GM10266 (cell line): ENCODE data around the gene MCTP2.

ENCODE experiments used
- DNase-seq: peaks from one replicate; pipeline ENCODE4 v3.0.0; 2012; ENCODE audit errors: extremely low spot score
- CTCF ChIP-seq: IDR thresholded peaks from 2 replicates; pipeline ENCODE4 v1.5.1; 2012; ENCODE audit warnings: mild to moderate bottlenecking, low read depth; ENCODE audit not compliant: control insufficient read depth, insufficient read depth; ENCODE audit errors: missing control alignments

Gene MCTP2

GRCh38 chr15:94526071-94526689, 294.8 kb downstream of the MCTP2 start:
- DNase-seq: no peak
- peak; percentile 16 for TF ChIP-seq CTCF

GRCh38 chr15:94532226-94532625, 300.9 kb downstream of the MCTP2 start:
- TF ChIP-seq CTCF: no peak
- no peak for DNase-seq
